Naive B cell (primary cell): ENCODE results near the gene EVL. TPM values are rescaled to one million over a fixed set of nuclear protein-coding genes. Genes with fewer than 3 reads are reported as not detected.

Experiments
- ATAC-seq, 2 donors: fragments of 150-1000 bp; cut with Tn5 transposase; 2 replicates each; pipeline ENCODE4 v1.10.0; 2021; ENCODE audit warnings: low read depth in 2 of 2, mild to moderate bottlenecking in 2 of 2, moderate library complexity in 2 of 2
- DNase-seq: peaks from one replicate; pipeline ENCODE4 v3.0.0; 2022
- H3K27ac Mint-ChIP-seq, 6 donors: one replicate each; pipeline ENCODE4 v1.8.0; 2020 to 2022; ENCODE audit warnings: mild to moderate bottlenecking in 6 of 6, mixed read lengths in 6 of 6, moderate library complexity in 5 of 6, inconsistent platforms in 2 of 6
- H3K27me3 Mint-ChIP-seq, 3 donors: one replicate each; pipeline ENCODE4 v1.8.0; 2021 to 2022; ENCODE audit warnings: mixed read lengths in 3 of 3, mild to moderate bottlenecking in 1 of 3
- H3K36me3 Mint-ChIP-seq, 2 donors: one replicate each; pipeline ENCODE4 v1.8.0; 2020 to 2022; ENCODE audit warnings: mixed read lengths in 2 of 2, inconsistent platforms in 1 of 2, mild to moderate bottlenecking in 1 of 2
- H3K4me1 Mint-ChIP-seq, 3 donors: one replicate each; pipeline ENCODE4 v1.8.0; 2020 to 2022; ENCODE audit warnings: mixed read lengths in 3 of 3, inconsistent platforms in 1 of 3, mild to moderate bottlenecking in 1 of 3, moderate library complexity in 1 of 3
- H3K4me3 Mint-ChIP-seq, 8 donors: one replicate each; pipeline ENCODE4 v1.8.0; 2020 to 2022; ENCODE audit warnings: mild to moderate bottlenecking in 8 of 8, mixed read lengths in 8 of 8, moderate library complexity in 8 of 8, inconsistent platforms in 2 of 8
- H3K9me3 Mint-ChIP-seq, 7 donors: one replicate each; pipeline ENCODE4 v1.8.0; 2020 to 2022; ENCODE audit warnings: mixed read lengths in 7 of 7, mild to moderate bottlenecking in 5 of 7, inconsistent platforms in 2 of 7, moderate library complexity in 1 of 7
- polyA plus RNA-seq, 6 donors: library from polyadenylated mRNA; unstranded; fragments of 300-500 nt; fragmentation: Illumina TruSeq; gene quantifications; one replicate each; pipeline ENCODE4 v1.2.3, GENCODE V29; 2021; ENCODE audit warnings: low read depth in 6 of 6

Gene EVL
- polyA plus RNA-seq, 6 donors from 2014 or later = 76.5 to 135 (median 89.8) TPM

DNA sequence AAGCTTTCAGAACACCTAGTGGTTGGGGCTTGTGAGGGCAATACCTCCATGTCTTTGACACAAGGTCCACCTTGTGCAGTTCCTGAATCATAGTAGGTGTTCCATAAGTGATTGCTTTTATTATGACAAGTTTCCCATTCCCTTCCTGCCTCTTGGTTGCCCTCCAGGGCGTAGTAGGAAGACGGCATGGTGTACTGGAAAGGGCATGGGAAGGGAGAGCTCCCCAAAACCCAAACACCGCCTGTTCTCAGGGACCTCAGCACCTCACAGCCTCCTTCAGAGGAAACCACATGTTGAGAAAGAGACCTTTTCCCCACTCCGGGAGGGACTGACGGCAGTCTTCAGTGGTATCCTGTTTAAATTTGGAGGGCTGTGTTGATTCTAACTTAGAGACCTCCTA lies 21.1 kb downstream of the EVL start:
- H3K4me1 Mint-ChIP-seq = peaks cover 34 to 50% (median 48%) of the 10 kb centered on the region in 3 donors
- H3K36me3 Mint-ChIP-seq = peaks cover 16 to 20% of the 10 kb centered on the region in 2 donors

DNA sequence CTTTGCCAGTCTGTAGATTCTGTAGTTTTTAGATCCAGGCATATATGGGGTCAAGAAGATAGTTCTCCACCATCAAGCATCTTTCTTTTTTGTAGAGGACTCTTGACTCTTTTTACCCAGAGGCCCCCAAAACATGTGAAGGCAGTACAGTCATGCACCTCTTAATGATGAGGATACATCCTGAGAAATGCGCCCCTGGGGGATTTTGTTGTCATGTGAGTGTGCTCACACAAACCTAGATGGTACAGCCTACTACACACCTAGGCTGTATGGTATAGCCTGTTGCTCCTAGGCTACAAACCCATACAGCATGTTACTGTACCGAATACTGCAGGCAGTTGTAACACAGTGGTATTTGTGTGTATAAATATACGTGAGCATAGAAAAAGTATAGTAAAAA lies 23.0 kb downstream of the EVL start:
- DNase-seq = no peak

More for the DNA sequence above, 21.1 kb downstream of the EVL start:
- ATAC-seq (no peak), DNase-seq (no peak)
- Mint-ChIP-seq H3K4me3 (peak overlapping the region in 1 of 8 donors; percentile 50), H3K9me3 (no peaks in the 10 kb centered on the region), H3K27ac (peak overlapping the region in 3 of 6 donors; percentile 16 to 80 (median 59)), H3K27me3 (no peaks in the 10 kb centered on the region)

GRCh38 chr14:100091386-100091785 lies 26.2 kb downstream of the EVL start:
- Mint-ChIP-seq H3K4me3 (no peak overlapping the region), H3K27me3 (no peaks in the 10 kb centered on the region), H3K4me1 (peaks cover 25 to 50% (median 48%) of the 10 kb centered on the region in 3 donors), H3K36me3 (peaks cover 11 to 27% of the 10 kb centered on the region in 2 donors), H3K27ac (no peak overlapping the region), H3K9me3 (no peaks in the 10 kb centered on the region)
- DNase-seq (no peak), ATAC-seq (no peak)

More for the DNA sequence above, 23.0 kb downstream of the EVL start:
- ATAC-seq = no peak
- Mint-ChIP-seq H3K36me3 (peaks cover 16 to 24% of the 10 kb centered on the region in 2 donors), H3K9me3 (no peaks in the 10 kb centered on the region), H3K4me1 (peaks cover 21 to 41% (median 40%) of the 10 kb centered on the region in 3 donors), H3K27ac (peak overlapping the region in 1 of 6 donors; percentile 9), H3K27me3 (no peaks in the 10 kb centered on the region), H3K4me3 (no peak overlapping the region)

DNA sequence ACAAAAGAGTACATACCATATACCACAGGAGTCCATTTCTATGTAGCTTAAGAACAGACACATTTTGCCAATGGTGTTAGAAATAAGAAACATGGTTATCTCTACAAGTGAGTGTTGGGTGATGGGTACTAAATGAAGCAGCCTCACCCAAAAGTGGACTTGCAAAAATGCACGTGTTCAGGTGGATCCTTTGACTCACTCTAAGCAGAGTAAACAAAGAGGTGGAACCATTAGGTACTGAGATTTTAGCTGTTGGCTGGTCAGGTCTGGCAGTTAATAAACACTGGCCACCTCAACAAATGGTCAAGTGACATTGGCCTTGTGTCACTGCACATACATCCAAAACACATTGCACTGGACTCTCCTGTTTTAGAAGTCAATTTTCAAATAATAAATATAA lies 27.6 kb downstream of the EVL start:
- Mint-ChIP-seq H3K4me3 (no peak overlapping the region), H3K27ac (no peak overlapping the region)

GRCh38 chr14:100093319-100093718 lies 28.1 kb downstream of the EVL start:
- no peak overlapping the region for H3K4me3 Mint-ChIP-seq
- peaks cover 14 to 25% of the 10 kb centered on the region in 2 donors for H3K36me3 Mint-ChIP-seq

More for the DNA sequence above, 27.6 kb downstream of the EVL start:
- Mint-ChIP-seq H3K4me1 (peaks cover 30 to 50% (median 50%) of the 10 kb centered on the region in 3 donors), H3K36me3 (peaks cover 12 to 30% of the 10 kb centered on the region in 2 donors), H3K27me3 (no peaks in the 10 kb centered on the region), H3K9me3 (no peaks in the 10 kb centered on the region)
- DNase-seq (no peak), ATAC-seq (no peak)

GRCh38 chr14:100096656-100097055 lies 31.4 kb downstream of the EVL start:
- Mint-ChIP-seq H3K4me1 (peaks cover 33 to 54% (median 36%) of the 10 kb centered on the region in 3 donors), H3K27ac (peak overlapping the region in 2 of 6 donors; percentile 56 to 72), H3K36me3 (peaks cover 17 to 23% of the 10 kb centered on the region in 2 donors)

More at GRCh38 chr14:100093319-100093718, 28.1 kb downstream of the EVL start:
- ATAC-seq (no peak), DNase-seq (no peak)
- Mint-ChIP-seq H3K9me3 (no peaks in the 10 kb centered on the region), H3K27me3 (no peaks in the 10 kb centered on the region), H3K27ac (peak overlapping the region in 2 of 6 donors; percentile 32 to 66), H3K4me1 (peaks cover 33 to 53% (median 53%) of the 10 kb centered on the region in 3 donors)

DNA sequence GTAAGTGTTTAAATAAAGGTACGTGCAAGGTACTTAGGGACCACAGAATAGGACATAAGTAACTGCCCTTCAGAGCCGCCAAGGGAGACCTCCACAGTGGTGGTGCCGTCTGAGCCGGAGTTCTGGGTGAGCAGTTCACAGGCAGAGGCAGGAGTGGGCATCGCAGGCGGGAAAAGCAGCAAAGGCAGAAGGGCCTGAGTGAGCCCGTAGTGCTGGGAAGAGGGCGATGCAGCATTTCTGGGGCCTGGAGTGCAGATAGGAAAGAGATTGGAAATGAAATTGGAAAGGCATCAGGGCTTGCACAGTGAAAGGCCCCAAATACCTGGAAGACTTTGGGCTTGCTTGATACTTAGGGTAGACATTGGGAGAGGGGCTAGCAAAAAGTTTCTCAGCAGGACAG lies 32.9 kb downstream of the EVL start:
- Mint-ChIP-seq H3K4me1 (peaks cover 42 to 55% (median 46%) of the 10 kb centered on the region in 3 donors), H3K36me3 (peaks cover 18 to 19% of the 10 kb centered on the region in 2 donors), H3K9me3 (no peaks in the 10 kb centered on the region), H3K27ac (peak overlapping the region in 4 of 6 donors; percentile 22 to 93 (median 74)), H3K4me3 (peak overlapping the region in 2 of 8 donors; percentile 31 to 35), H3K27me3 (no peaks in the 10 kb centered on the region)
- DNase-seq = no peak
- no peak for ATAC-seq

More at GRCh38 chr14:100096656-100097055, 31.4 kb downstream of the EVL start:
- peak overlapping the region in 1 of 8 donors; percentile 15 for H3K4me3 Mint-ChIP-seq
- DNase-seq = no peak
- H3K9me3 Mint-ChIP-seq = no peaks in the 10 kb centered on the region
- ATAC-seq = no peak
- no peaks in the 10 kb centered on the region for H3K27me3 Mint-ChIP-seq

DNA sequence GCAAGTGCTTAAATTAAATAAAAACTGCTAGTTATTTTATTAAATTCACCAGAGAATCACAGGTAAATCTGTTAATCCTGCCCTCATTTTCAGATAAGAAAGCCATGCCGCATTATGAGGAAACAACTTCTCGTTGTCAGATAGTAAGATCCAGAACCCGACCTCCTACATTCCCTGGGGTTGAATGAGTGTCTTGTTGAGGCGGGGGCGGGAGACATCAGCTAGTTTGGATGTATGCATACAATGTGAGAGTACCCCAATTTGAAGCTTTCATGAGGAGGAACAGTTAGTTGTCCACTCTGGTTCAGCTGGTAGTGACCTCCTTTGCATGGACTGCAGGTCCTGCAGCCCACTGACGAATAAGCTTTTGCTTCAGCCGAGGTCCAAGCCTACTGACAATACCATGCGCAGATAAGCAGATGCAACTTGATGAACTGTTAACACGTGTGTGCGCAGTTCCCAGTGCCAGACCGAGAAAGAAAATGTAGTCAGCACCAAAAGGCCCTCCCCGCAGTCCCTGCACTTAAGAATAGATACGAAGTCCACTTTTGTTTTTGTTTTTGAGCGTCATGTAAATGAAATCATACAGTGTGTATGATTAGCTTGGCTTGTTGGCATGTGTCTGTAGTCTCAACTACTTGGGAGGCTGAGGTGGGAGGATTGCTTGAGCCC lies 34.9 kb downstream of the EVL start:
- H3K4me3 Mint-ChIP-seq = peak overlapping the region in 1 of 8 donors; percentile 30
- no peaks in the 10 kb centered on the region for H3K9me3 Mint-ChIP-seq
- DNase-seq = no peak
- no peaks in the 10 kb centered on the region for H3K27me3 Mint-ChIP-seq
- H3K36me3 Mint-ChIP-seq = peaks cover 22 to 27% of the 10 kb centered on the region in 2 donors
- H3K4me1 Mint-ChIP-seq = peaks cover 46 to 67% (median 55%) of the 10 kb centered on the region in 3 donors
- H3K27ac Mint-ChIP-seq = no peak overlapping the region
- no peak for ATAC-seq

- Mint-ChIP-seq H3K36me3 (peaks cover 16 to 23% of the 10 kb centered on the region in 2 donors), H3K4me1 (peaks cover 55 to 72% (median 60%) of the 10 kb centered on the region in 3 donors), H3K27ac (peak overlapping the region in 4 of 6 donors; percentile 44 to 89 (median 76)), H3K9me3 (no peaks in the 10 kb centered on the region), H3K27me3 (no peaks in the 10 kb centered on the region), H3K4me3 (no peak overlapping the region)
- ATAC-seq = no peak
- no peak for DNase-seq
Measured at GRCh38 chr14:100102156-100102785, 37.0 kb downstream of the EVL start.

- H3K27ac Mint-ChIP-seq = peak overlapping the region in 4 of 6 donors; percentile 32 to 91 (median 78)
- no peaks in the 10 kb centered on the region for H3K27me3 Mint-ChIP-seq
- H3K4me3 Mint-ChIP-seq = peak overlapping the region in 4 of 8 donors; percentile 0 to 61 (median 36)
- DNase-seq (no peak), ATAC-seq (no peak)
- peaks cover 55 to 75% (median 60%) of the 10 kb centered on the region in 3 donors for H3K4me1 Mint-ChIP-seq
- peaks cover 11 to 13% of the 10 kb centered on the region in 2 donors for H3K36me3 Mint-ChIP-seq
- H3K9me3 Mint-ChIP-seq = no peaks in the 10 kb centered on the region
Measured at GRCh38 chr14:100103250-100104005, 38.2 kb downstream of the EVL start.

GRCh38 chr14:100104006-100104352 lies 38.8 kb downstream of the EVL start:
- DNase-seq = no peak
- Mint-ChIP-seq H3K27ac (peak overlapping the region; percentile 13 to 91 (median 84)), H3K36me3 (peaks cover 11 to 17% of the 10 kb centered on the region in 2 donors), H3K4me1 (peaks cover 59 to 78% (median 62%) of the 10 kb centered on the region in 3 donors), H3K9me3 (no peaks in the 10 kb centered on the region), H3K27me3 (no peaks in the 10 kb centered on the region), H3K4me3 (peak overlapping the region in 5 of 8 donors; percentile 21 to 44 (median 31))
- ATAC-seq = no peak

GRCh38 chr14:100104523-100105300 lies 39.5 kb downstream of the EVL start:
- no peak for ATAC-seq
- H3K36me3 Mint-ChIP-seq = peaks cover 11 to 23% of the 10 kb centered on the region in 2 donors
- peak overlapping the region in 4 of 6 donors; percentile 75 to 90 (median 85) for H3K27ac Mint-ChIP-seq
- H3K4me1 Mint-ChIP-seq = peaks cover 66 to 83% (median 70%) of the 10 kb centered on the region in 3 donors
- DNase-seq = no peak
- peak overlapping the region in 2 of 8 donors; percentile 27 to 42 for H3K4me3 Mint-ChIP-seq
- H3K27me3 Mint-ChIP-seq = no peaks in the 10 kb centered on the region
- H3K9me3 Mint-ChIP-seq = no peaks in the 10 kb centered on the region
